Measurements from ENCODE around the gene NEUROD4.

DNA sequence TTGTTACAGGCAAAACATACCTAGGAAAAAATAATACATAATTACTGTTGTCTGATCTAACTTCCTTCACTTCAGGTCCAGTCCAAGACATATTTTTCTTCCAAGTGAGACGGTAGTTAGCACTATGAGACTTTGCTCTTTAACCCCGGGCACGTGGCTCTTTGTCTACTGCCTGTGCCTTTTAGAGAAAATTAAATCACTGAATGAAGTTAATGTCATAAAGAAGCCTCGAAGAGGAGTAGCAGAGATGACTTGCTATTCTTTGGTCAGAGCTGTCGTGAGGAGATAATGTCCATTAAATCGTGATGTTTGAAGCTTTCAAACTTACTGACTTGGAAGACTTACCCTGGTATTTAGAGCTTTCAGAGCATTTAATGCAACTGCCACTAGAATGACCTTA is 43.9 kb upstream of the NEUROD4 start:
- TF ChIP-seq, protein P1, sequence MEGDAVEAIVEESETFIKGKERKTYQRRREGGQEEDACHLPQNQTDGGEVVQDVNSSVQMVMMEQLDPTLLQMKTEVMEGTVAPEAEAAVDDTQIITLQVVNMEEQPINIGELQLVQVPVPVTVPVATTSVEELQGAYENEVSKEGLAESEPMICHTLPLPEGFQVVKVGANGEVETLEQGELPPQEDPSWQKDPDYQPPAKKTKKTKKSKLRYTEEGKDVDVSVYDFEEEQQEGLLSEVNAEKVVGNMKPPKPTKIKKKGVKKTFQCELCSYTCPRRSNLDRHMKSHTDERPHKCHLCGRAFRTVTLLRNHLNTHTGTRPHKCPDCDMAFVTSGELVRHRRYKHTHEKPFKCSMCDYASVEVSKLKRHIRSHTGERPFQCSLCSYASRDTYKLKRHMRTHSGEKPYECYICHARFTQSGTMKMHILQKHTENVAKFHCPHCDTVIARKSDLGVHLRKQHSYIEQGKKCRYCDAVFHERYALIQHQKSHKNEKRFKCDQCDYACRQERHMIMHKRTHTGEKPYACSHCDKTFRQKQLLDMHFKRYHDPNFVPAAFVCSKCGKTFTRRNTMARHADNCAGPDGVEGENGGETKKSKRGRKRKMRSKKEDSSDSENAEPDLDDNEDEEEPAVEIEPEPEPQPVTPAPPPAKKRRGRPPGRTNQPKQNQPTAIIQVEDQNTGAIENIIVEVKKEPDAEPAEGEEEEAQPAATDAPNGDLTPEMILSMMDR (IDR thresholded peaks at IDR 0.05; ENCODE audit: low read depth, low read length) = no peak
- no peak for TF ChIP-seq EZH2phosphoT487 (IDR thresholded peaks at IDR 0.05; ENCODE audit: low read depth)
